Measurements from ENCODE around the gene ABCA5.

ABCA5 gene, protein sequence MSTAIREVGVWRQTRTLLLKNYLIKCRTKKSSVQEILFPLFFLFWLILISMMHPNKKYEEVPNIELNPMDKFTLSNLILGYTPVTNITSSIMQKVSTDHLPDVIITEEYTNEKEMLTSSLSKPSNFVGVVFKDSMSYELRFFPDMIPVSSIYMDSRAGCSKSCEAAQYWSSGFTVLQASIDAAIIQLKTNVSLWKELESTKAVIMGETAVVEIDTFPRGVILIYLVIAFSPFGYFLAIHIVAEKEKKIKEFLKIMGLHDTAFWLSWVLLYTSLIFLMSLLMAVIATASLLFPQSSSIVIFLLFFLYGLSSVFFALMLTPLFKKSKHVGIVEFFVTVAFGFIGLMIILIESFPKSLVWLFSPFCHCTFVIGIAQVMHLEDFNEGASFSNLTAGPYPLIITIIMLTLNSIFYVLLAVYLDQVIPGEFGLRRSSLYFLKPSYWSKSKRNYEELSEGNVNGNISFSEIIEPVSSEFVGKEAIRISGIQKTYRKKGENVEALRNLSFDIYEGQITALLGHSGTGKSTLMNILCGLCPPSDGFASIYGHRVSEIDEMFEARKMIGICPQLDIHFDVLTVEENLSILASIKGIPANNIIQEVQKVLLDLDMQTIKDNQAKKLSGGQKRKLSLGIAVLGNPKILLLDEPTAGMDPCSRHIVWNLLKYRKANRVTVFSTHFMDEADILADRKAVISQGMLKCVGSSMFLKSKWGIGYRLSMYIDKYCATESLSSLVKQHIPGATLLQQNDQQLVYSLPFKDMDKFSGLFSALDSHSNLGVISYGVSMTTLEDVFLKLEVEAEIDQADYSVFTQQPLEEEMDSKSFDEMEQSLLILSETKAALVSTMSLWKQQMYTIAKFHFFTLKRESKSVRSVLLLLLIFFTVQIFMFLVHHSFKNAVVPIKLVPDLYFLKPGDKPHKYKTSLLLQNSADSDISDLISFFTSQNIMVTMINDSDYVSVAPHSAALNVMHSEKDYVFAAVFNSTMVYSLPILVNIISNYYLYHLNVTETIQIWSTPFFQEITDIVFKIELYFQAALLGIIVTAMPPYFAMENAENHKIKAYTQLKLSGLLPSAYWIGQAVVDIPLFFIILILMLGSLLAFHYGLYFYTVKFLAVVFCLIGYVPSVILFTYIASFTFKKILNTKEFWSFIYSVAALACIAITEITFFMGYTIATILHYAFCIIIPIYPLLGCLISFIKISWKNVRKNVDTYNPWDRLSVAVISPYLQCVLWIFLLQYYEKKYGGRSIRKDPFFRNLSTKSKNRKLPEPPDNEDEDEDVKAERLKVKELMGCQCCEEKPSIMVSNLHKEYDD (N-terminal part only)

DNA sequence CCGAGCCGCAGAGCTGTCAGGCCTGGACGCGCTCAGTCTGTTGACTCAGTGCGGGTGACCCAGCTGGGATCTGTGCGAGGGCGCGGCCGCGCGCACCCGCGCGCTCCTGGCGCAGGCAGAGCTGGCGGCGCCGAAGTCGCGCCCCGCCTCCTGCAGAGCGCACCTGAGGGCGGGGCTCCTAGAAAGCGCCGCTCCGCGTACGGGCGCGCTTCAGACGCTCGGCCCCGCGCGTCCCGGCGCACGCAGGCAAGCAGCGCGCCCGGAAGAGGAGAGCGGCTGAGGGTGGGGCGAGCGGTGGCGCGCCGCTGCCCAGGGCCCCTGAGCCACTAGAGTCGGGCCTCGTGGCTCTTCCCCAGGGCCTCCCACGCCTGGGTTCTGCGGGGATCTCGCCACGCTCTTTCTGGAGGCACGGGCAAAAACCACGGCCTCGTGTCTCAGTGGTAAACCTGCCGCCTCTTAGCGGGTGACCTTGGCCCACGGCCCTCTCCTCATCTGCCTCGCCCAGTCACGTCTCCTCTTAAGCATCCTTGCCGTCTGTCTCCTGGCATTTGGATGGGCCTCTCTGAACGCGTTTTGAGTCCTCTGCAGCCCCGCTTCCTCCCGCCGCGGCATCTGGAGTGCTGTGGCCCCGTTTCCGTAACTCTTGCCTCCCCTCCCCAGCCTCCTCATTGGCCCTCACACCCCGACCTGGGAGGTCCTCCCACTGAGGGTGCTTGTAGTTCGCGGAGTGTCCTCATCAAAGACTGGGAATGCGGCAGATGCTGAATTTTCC is at the start of gene ABCA5:
TSS of gene ABCA5 (minus strand) at position 74 of the 772 bp plus-strand sequence. CDS start 12,718 bp downstream, outside the sequence.
- in situ Hi-C loops (cut with HindIII; ENCODE audit: low sequenced_read_pairs), result no loop called here

DNA sequence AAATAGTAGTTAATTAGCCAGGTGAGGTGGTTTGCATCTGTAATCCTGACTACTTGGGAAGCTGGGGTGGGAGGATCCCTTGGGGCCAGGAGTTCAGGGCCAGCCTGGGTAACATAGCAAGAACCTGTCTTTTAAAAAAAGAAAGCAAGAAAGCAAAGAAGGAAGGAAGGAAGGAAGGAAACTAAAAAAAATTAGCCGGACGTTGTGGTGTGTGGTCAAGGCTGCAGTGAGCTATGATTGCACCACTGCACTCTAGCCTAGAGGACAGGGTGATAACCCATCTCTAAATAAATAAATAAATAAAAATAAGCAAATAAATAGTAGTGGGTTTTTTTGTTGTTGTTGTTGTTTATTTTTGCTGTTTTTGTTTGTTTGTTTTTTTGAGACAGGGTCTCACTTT is 48.3 kb upstream of the ABCA5 start:
- in situ Hi-C loops (cut with HindIII; ENCODE audit: low sequenced_read_pairs), result loop anchor here (10.0 kb wide), 1 partner anchor 570 kb away; no protein-coding TSS in a partner anchor

DNA sequence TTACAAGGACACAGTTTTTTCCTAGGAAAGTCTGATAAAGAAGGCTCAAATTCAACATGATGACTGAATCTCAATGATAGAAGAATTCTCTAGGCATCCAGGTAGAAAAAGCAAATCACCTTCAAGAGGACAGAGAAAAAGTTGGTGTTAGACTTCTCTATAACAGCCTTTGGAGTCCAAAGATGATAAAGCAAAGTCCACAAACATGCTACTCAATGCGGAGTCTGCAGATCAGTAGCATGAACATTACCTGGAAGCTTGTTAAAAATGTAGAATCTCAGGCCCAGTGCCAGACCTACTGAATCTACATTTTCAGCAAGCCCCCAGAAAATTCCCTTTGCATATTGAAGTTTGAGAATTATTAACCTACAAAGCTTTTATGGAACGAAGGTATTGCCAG is 46.1 kb upstream of the ABCA5 start:
- in situ Hi-C loops (cut with HindIII; ENCODE audit: low sequenced_read_pairs), result loop anchor here (10.0 kb wide), 1 partner anchor 568 kb away; no protein-coding TSS in a partner anchor

DNA sequence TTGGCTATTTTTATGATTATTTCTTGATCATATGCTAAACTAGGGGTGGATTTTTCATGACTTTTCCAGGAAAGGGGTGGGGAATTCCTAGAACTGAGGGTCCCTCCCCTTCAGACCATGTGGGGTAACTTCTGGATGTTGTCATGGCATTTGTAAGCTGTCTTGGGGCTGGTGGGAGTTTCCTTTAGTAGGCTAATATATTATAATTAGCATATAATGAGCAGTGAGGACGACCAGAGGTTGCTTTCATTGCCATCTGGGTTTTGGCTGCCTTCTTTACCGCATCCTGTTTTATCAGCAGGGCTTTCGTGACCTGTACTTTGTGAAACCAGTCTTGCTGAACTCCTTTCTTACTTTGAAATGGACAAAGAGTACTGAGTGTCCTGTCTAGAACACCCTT is 40.4 kb upstream of the ABCA5 start:
- in situ Hi-C loops (cut with HindIII; ENCODE audit: low sequenced_read_pairs), result no loop called here

DNA sequence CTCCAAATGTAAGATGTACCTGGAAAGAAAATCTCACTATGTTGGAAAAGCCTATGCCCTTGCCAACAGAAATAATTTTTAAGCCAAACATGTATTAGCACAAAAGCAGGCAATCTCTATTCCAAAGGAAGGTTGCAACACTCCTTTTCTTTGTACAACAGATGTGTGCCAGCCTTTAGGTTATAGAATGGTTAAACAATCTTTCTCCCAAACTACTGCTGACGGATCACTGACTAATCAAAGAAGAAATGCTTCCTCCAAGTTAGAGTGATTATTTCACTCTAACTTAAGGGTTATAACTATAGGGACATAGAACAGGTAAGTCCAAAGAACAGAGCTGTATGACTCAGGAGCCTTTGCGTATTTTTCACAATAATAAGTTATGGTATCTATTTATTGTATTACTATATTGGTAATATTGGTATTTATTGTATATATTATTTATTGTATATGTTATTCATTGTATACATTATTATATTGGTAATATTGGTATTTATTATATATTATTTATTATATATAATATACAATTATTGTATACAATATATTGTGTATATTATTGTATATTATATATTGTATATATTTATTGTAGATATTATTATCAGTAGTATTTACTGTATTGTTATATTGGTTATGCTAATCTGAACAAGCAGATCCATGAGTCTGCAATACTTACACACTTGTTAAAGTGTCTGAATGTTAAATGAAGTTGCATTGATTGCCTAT is 36.7 kb upstream of the ABCA5 start:
- in situ Hi-C loops (cut with HindIII; ENCODE audit: low sequenced_read_pairs), result no loop called here

DNA sequence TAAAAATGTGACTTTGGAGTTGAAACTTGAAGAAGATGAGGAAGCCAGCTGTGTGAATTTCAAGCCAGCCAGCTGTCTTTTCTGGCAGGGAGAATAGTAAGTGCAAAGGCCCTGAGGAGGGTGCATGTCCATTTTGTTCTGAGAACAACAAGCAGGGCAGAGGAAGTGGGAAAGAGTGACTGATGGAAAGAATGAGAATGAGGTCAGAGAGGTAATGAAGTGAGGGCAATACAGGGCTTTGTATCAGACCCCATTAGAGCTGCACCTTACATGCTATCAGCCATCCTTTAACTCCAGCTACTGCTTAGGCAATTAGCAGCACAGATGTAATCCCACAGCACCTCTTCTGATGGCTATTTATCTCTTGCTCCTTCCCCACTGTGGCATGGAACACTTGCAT is 34.2 kb upstream of the ABCA5 start:
- in situ Hi-C loops (cut with HindIII; ENCODE audit: low sequenced_read_pairs), result no loop called here

DNA sequence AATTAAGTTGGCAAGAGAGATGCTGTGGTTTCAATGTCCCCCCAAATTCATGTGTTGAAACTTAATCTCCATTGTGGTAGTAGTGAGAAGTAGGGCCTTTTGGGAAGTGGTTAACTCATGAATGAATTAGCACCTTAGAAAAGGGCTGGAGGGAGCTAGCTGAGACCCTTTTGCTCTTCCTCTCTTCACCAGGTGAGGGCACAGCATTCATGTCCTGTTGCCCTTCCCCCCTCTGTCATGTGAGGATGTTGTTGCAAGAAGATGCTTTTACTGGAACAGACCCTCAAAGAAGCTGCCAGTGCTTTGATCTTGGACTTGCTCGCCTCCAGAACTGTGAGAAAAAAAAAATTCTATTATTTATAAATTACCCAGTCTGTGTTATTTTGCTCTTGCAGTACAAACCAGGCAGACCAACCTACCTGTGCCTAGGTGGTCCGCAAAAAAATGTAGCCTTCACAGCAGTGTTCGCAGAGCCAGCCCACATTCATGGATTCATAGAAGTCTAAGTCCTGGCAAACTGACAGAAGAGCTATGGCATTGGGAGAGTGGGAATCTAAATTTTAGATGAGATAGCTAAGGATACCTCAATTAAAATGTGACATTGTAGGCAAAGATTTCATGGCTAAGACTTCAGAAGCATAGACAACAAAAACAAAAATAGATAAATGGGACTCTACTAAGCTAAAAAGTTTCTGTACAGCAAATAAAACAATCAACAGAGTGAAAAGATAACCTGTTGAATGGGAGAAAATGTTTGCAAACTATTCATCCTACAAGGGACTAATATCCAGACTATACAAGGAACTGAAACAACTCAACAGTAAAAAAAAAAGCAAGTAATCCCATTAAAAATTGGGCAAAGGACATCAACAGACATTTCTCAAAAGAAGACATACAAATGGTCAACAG is 32.0 kb upstream of the ABCA5 start:
- in situ Hi-C loops (cut with HindIII; ENCODE audit: low sequenced_read_pairs), result no loop called here

DNA sequence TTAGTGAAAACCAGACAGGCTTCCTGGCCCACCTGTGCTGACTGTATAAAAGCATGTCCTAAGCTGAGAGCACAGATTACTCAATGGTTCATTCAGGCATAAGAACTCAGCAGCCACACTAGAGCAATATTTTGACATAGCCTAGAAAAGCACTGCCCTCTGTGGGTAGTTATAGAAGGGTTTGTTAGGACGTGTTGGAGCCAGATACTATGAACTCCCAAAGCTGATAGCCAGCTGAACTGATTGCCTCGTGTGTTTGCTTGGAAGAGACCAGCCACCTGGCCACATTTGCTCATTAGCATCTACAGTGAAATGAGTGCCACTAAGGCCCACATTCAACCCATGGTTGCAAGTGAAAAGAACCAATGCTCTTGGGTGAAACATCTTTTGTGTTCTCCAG is 30.8 kb upstream of the ABCA5 start:
- in situ Hi-C loops (cut with HindIII; ENCODE audit: low sequenced_read_pairs), result no loop called here

DNA sequence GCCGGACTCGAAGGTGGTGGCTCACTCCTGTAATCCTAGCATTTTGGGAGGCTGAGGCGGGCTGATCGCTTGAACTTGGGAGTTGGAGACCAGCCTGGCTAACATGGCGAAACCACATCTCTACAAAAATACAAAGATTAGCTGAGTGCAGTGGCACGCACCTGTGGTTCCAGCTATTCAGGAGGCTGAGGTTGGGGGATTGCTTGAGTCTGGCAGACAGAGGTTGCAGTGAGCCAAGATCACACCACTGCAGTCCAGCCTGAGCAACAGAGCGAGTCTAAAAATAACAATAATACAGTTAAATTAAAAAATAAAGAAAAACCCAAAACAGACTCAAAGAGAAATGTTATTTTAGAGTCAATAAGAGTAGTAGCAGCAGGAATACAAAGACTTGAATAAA is 29.7 kb upstream of the ABCA5 start:
- in situ Hi-C loops (cut with HindIII; ENCODE audit: low sequenced_read_pairs), result no loop called here

DNA sequence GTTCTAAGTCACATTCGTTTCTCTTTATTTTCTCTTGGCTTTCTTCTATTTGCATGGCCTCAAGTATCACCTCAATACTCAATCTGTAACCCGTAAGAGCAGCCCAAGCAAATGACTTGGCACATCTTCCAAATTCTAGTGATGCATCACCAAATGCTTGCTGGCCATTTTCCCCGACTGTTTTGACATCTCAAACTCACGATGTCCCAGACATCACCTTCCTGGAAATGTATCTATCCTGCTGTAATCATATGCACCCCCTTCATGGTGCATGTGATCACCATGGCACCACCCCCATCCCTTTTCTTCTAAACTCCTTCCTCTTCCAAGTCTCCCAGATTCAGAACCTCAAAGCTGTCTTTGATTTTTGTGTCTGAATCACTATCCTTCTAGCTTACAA is 24.0 kb upstream of the ABCA5 start:
- in situ Hi-C loops (cut with HindIII; ENCODE audit: low sequenced_read_pairs), result no loop called here

DNA sequence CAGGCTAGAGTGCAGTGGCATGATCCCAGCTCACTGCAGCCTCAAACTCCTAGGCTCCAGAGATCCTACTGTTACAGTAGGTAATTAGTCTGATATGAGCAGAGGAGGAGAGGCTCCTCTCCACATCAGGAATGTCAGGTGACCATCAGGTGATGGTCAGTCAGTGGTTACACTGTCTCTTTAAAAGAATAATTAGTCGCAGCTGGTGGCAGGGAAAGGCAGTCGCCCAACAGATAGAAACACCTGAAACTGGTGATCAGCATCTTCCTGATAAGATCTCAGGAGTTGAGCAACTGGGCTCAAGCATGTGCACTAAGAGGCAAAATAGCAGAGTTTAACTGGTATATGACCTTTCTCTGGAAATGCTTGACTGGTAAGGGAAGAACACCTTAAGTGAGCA is 21.5 kb upstream of the ABCA5 start:
- in situ Hi-C loops (cut with HindIII; ENCODE audit: low sequenced_read_pairs), result no loop called here

DNA sequence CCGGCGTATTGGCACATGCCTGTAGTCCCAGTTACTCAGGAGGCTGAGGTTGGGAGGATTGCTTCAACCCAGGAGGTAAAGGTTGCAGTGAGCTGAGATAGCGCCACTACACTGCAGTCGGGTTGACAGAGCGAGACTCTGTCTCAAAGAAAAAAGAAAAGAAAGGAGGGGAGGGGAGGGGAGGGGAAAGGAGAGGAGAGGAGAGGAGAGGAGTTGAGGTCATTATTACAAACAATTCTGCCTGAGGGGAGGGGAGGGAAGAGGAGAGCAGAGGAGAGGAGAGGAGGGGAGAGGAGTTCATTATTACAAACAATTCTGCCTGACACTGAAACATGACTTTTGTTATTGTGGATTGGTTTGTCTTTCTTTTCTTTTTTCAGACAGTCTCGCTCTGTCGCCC is 19.8 kb upstream of the ABCA5 start:
- in situ Hi-C loops (cut with HindIII; ENCODE audit: low sequenced_read_pairs), result no loop called here

DNA sequence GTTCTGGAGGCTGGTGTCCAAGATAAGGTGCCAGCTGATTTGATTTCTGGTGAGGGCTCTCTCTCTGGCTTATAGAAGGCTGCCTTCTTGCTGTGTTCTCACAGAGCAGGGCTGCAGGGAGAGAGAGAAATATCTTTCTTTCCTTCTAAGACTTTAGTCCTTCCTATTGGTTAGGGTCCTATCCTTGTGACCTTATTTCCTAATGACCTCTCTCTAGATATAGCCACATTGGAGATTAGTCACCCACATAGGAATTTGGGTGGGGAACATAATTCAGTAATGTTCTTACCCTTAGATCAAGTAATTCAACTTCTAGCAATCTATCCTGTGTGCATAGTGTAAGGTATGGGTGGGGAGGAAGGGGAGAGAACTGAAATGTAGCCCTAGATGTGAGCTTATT is 18.0 kb upstream of the ABCA5 start:
- in situ Hi-C loops (cut with HindIII; ENCODE audit: low sequenced_read_pairs), result no loop called here

DNA sequence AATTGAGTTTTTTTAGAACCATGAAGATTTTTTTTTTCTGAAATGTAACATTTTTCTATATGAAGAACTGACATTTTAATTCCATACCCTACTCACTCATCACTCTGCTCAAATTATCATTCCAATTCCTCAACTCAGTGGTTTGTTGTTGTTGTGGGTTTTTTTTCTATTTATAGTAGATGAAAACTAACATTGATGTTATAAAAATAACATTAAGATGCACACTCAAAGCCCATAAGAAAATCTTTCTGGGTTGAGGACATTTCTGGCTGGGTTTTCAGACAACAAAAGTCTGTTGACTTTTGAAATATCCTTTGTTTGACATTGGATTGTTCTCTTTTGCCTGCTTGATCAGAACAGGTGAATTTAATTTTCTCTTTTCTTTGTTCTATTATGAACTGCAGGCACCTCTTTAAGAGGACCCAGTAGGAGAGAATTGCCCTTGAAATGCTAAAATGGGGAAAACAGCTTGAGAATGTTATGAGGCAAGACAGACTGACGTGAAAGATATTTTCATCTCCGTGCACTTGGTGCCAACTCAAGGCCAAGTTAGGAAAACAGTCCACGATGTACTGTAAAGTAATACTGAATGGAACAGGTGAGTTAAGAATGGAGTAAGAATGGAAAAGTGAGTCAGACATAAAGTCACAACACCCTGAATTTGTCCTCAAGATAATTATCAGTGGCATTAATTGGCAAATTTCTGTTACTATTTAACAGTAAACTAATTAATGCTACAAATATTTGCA is 16.1 kb upstream of the ABCA5 start:
- in situ Hi-C loops (cut with HindIII; ENCODE audit: low sequenced_read_pairs), result no loop called here

DNA sequence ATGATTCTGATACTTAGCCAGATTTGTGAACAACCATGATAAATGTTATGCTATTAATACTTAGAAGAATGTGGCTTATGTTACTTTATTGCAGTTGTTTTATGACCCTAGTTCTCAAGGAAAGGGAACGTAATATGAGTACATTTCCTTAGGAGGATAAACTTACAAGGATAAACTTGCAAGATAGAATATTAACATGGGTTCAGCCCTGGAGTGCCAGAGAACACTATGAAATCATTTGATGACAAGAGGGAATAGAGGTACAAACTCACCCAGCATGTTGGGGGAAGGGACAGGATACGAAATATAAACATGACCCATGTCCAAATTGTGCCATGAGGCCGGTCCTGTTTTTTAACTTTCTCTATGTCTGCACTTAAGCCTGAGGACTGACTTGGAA is 13.0 kb upstream of the ABCA5 start:
- in situ Hi-C loops (cut with HindIII; ENCODE audit: low sequenced_read_pairs), result no loop called here

DNA sequence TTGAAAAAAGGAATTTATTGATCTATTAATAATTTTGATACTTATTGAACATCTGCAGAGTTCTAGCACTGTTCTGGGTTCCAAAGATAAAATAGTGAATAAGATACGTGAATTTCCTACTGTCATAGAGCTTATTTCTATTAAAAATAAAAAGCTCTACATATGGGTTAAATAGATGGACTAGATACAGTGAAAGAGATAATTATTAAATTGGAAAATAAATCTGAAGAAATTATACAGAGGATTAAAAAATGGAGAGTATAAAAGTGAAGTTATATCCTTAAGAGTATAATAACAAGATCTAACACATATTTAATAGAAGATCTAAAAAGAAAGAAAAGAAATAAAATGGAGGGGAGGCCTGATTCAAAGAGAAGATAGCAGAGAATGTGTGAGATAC is 10.1 kb upstream of the ABCA5 start:
- in situ Hi-C loops (cut with HindIII; ENCODE audit: low sequenced_read_pairs), result no loop called here

DNA sequence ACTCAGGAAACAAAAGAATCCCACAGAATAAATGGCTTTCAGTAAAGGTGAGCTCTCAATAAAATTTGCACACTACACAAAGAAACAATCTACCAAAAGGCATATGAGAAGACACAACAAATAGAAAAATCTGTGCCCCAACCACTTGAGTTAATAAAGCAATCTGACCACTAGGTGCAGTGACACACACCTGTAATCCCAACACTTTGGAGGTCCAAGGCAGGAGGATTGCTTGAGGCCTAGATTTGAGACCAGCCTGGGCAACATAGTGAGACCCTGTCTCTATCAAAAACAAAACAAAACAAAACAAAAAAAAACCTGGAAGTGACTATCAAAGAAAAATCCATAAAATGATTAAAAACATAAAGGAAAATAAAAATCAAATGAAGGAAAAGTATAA is 9.6 kb upstream of the ABCA5 start:
- in situ Hi-C loops (cut with HindIII; ENCODE audit: low sequenced_read_pairs), result no loop called here

DNA sequence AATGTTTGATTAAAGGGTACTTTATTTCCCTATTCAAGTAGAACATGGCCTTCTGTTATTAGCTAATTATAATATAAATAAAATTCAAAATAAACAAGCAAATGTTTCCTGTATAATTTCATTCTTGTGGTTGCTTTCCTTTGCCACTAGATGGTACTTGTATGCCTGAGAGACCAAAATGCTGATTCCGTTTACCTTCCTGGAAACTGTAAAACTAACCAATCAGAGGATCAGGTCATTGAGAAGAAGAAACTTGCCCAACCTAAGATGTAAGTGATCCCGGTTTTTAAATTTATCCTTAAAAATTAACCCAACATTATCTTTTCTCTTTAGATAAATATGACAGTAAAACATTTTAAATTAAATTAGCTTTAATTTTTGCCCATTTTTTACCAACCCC is 8.1 kb upstream of the ABCA5 start:
- in situ Hi-C loops (cut with HindIII; ENCODE audit: low sequenced_read_pairs), result no loop called here

All from DLD1 (cell line).